ENCODE data around the gene GYG2.
"Not testable (repeated sequence)": the region's sequence is repeated elsewhere in the genome, so short reads cannot be mapped to it uniquely, and the experiment has no call there.

Gene GYG2

GRCh38 chrX:2867206-2867605 lies 38.5 kb downstream of the GYG2 start:
- DNase-seq: no peak

GRCh38 chrX:2870650-2871049 lies 41.9 kb downstream of the GYG2 start:
- no peak for DNase-seq

GRCh38 chrX:2871831-2872230 lies 43.1 kb downstream of the GYG2 start:
- DNase-seq: no peak

GRCh38 chrX:2872671-2873277 lies 44.0 kb downstream of the GYG2 start:
- DNase-seq: no peak

- no peak for DNase-seq
These were observed 45.7 kb downstream of the GYG2 start for GRCh38 chrX:2874222-2875135.

GRCh38 chrX:2875136-2875481 lies 46.4 kb downstream of the GYG2 start:
- DNase-seq: no peak

- no peak for DNase-seq
These were observed 47.2 kb downstream of the GYG2 start for GRCh38 chrX:2875798-2876399.

GRCh38 chrX:2878563-2878962 lies 49.8 kb downstream of the GYG2 start:
- DNase-seq: no peak

- DNase-seq: no peak
These were observed 50.9 kb downstream of the GYG2 start for GRCh38 chrX:2879670-2880069.

- DNase-seq: no peak
These were observed 55.0 kb downstream of the GYG2 start for GRCh38 chrX:2883770-2884169.

GRCh38 chrX:2888309-2888708 lies 59.6 kb downstream of the GYG2 start:
- DNase-seq: no peak

GRCh38 chrX:2889045-2889605 lies 60.4 kb downstream of the GYG2 start:
- DNase-seq: no peak

- DNase-seq: peak in 2 of 58 donors; percentile 0
These were observed 61.2 kb downstream of the GYG2 start for GRCh38 chrX:2889706-2890490.

- DNase-seq: not testable (repeated sequence)
These were observed 62.1 kb downstream of the GYG2 start for GRCh38 chrX:2890536-2891460.

GRCh38 chrX:2892816-2893215 lies 64.1 kb downstream of the GYG2 start:
- DNase-seq: no peak

GRCh38 chrX:2894885-2895292 lies 66.2 kb downstream of the GYG2 start:
- no peak for DNase-seq

- DNase-seq: no peak
These were observed 68.6 kb downstream of the GYG2 start for GRCh38 chrX:2897311-2897689.

- peak in 1 of 58 donors; percentile 0 for DNase-seq
These were observed 69.2 kb downstream of the GYG2 start for GRCh38 chrX:2897690-2898623.
